Measurements from ENCODE around the gene GLIS1.

- TF ChIP-seq, protein P1, sequence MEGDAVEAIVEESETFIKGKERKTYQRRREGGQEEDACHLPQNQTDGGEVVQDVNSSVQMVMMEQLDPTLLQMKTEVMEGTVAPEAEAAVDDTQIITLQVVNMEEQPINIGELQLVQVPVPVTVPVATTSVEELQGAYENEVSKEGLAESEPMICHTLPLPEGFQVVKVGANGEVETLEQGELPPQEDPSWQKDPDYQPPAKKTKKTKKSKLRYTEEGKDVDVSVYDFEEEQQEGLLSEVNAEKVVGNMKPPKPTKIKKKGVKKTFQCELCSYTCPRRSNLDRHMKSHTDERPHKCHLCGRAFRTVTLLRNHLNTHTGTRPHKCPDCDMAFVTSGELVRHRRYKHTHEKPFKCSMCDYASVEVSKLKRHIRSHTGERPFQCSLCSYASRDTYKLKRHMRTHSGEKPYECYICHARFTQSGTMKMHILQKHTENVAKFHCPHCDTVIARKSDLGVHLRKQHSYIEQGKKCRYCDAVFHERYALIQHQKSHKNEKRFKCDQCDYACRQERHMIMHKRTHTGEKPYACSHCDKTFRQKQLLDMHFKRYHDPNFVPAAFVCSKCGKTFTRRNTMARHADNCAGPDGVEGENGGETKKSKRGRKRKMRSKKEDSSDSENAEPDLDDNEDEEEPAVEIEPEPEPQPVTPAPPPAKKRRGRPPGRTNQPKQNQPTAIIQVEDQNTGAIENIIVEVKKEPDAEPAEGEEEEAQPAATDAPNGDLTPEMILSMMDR (IDR thresholded peaks at IDR 0.05; ENCODE audit: insufficient read depth, low read length, poor library complexity, severe bottlenecking), result no peak
- no peak for TF ChIP-seq EZH2phosphoT487 (conservative IDR thresholded peaks at IDR 0.05; ENCODE audit: low read length)
These were observed 178.1 kb downstream of the GLIS1 start for GRCh38 chr1:53560581-53561502.
